Right lung (tissue), 5 donors: ENCODE data around the gene VDR. TPM values are rescaled to one million over a fixed set of nuclear protein-coding genes. Genes with fewer than 3 reads are reported as not detected.

Experiments used
- DNase-seq, 2 donors: peaks; one replicate each; pipeline ENCODE4 v3.0.0-alpha.2; 2013
- polyA plus RNA-seq, 5 donors: library from polyadenylated mRNA; unstranded; fragments of 120-200 nt; gene quantifications; one replicate each; pipeline versions ENCODE4 v1.2.1 to v1.2.3, GENCODE V29; 2013; ENCODE audit warnings: inconsistent platforms in 1 of 5, low replicate concordance in 1 of 5; ENCODE audit not compliant: insufficient read length in 5 of 5, insufficient read depth in 1 of 5

VDR gene
- polyA plus RNA-seq, 5 donors: 1.2 to 1.9 (median 1.6) TPM

- no peak for DNase-seq
Observed at GRCh38 chr12:47795121-47795813, 109.5 kb downstream of the VDR start.

DNA sequence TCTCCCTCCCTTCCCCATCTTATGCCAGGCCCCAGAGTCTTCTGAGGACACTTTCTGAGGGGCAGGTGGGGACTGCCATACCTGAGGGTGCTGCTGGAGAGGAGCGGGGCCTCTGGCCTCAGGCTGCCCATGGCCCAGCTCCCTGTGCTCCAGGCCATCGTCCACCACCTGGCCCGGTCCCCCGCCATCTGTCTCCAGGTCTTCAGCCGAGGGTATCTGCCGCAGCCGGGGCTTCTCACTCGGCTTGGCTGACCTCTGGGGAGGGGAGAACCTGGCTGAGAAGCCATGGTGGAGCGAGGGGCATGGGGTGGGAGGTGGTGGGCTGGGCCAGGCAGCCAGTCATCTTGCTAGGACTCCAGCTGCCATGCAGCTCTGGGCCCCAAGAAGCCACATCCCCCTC, 110.1 kb downstream of the VDR start:
- no peak for DNase-seq

DNA sequence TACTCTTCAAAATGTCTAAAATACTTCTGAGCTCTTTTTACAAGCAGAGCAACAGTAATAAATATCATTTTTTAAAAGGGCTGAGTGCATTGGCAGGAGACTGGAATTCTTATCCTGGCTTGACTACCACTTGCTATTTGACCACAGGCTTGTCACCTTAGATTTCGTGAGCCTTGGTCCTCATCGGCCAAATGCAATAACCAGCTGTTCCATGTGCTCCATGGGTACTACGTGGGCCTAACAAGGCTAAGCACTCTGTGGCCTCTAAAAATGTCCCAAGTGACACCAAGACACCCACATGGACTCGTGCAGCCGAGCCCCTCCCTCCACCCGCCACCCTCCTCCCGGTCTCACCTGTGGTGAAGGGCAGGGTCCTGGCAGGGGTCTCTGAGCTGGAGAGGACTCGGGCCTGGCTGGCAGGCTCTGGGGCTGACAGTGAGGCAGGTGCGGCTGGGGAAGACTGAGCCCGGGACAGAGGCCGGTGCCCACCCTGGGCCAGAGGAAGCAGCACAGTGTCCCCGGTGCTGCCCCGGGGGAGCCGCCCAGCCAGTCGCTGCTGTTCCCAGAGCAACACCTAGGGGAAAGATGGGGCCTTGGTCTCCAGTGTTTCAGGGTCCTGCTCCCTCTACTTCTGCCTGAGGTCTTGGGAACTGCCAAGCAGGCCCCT, 111.6 kb downstream of the VDR start:
- no peak for DNase-seq

- no peak for DNase-seq
Observed at GRCh38 chr12:47791874-47792273, 112.9 kb downstream of the VDR start.

Other genes starting within 250 kb of the VDR start
- gene RPAP3, start 199.0 kb downstream of the VDR start, polyA plus RNA-seq: 10 to 100 TPM; 27.3 to 42.0 (median 37.0) TPM
- gene ENDOU, start 179.5 kb downstream of the VDR start, polyA plus RNA-seq: under 1 TPM; 0.24 to 0.33 (median 0.29) TPM
- 10 to 100 TPM; 11.2 to 20.3 (median 16.1) TPM for gene RAPGEF3, start 146.1 kb downstream of the VDR start, polyA plus RNA-seq
- gene SLC48A1, start 131.8 kb downstream of the VDR start, polyA plus RNA-seq: 10 to 100 TPM; 14.7 to 19.4 (median 16.4) TPM
- 10 to 100 TPM; 66.6 to 97.5 (median 85.7) TPM for gene HDAC7, start 85.1 kb downstream of the VDR start, polyA plus RNA-seq
- gene TMEM106C, start 58.6 kb upstream of the VDR start, polyA plus RNA-seq: 100 to 1,000 TPM in 3 of 5 donors, 10 to 100 TPM in 2; 74.9 to 110 (median 109) TPM
- 10 to 100 TPM; 60.4 to 78.4 (median 67.3) TPM for gene COL2A1, start 99.5 kb upstream of the VDR start, polyA plus RNA-seq
- gene SENP1, start 201.1 kb upstream of the VDR start, polyA plus RNA-seq: 10 to 100 TPM; 19.1 to 28.8 (median 26.5) TPM
- 10 to 100 TPM; 68.4 to 95.8 (median 81.3) TPM for gene PFKM, start 214.4 kb upstream of the VDR start, polyA plus RNA-seq